Measurements from ENCODE around the gene CBX8.

The CBX8 gene

GRCh38 chr17:79796763-79797491 lies at the start of gene CBX8:
Gene CBX8 (minus strand): TSS chr17:79797077. CDS start chr17:79796998, 79 bp downstream.
- Histone ChIP-seq H3K9me3 (ENCODE audit: insufficient read depth, low read length) (no peaks in the 10 kb centered on the region), H3K4me2 (ENCODE audit: low read length) (peak within 1 kb of the TSS; percentile 95), H3K27me3 (ENCODE audit: low read depth, low read length) (peaks cover 8% of the 10 kb centered on the region; the same call in 1 of the 2 replicates), H3K79me2 (ENCODE audit: low read length) (peaks cover 21% of the 10 kb centered on the region), H2AFZ (ENCODE audit: low read depth, low read length) (no peak within 1 kb of the TSS), H3K27ac (ENCODE audit: low read length) (peak within 1 kb of the TSS; percentile 66), H3K4me3 (ENCODE audit: low read length) (peak within 1 kb of the TSS; percentile 83), H3K36me3 (replicated peaks; ENCODE audit: low read depth, low read length) (peaks cover 23% of the 10 kb centered on the region), H3K4me1 (ENCODE audit: low read length) (peaks cover 21% of the 10 kb centered on the region; the same call in 1 of the 2 replicates), H4K20me1 (ENCODE audit: insufficient read depth, low read length) (peaks cover 6% of the 10 kb centered on the region; the same call in 1 of the 2 replicates), H3K9ac (ENCODE audit: low read length) (peak within 1 kb of the TSS; percentile 74)
- TF ChIP-seq CTCF (IDR thresholded peaks at IDR 0.05; ENCODE audit: low read depth, low read length): no peak
- no peak for TF ChIP-seq EZH2phosphoT487 (IDR thresholded peaks at IDR 0.05; ENCODE audit: low read depth)

GRCh38 chr17:79845601-79845949 lies 48.7 kb upstream of the CBX8 start:
- Histone ChIP-seq H2AFZ (ENCODE audit: low read depth, low read length) (peak overlapping the region; percentile 89), H3K4me1 (ENCODE audit: low read length) (peaks cover 16% of the 10 kb centered on the region), H3K27me3 (ENCODE audit: low read depth, low read length) (no peaks in the 10 kb centered on the region), H3K9me3 (ENCODE audit: insufficient read depth, low read length) (no peaks in the 10 kb centered on the region), H3K4me2 (ENCODE audit: low read length) (peak overlapping the region; percentile 93), H3K4me3 (ENCODE audit: low read length) (peak overlapping the region; percentile 73), H3K36me3 (replicated peaks; ENCODE audit: low read depth, low read length) (no peaks in the 10 kb centered on the region), H3K9ac (ENCODE audit: low read length) (peak overlapping the region; percentile 67), H3K27ac (ENCODE audit: low read length) (peak overlapping the region; percentile 38; the same call in 1 of the 2 replicates), H3K79me2 (ENCODE audit: low read length) (no peaks in the 10 kb centered on the region), H4K20me1 (ENCODE audit: insufficient read depth, low read length) (no peaks in the 10 kb centered on the region)
- TF ChIP-seq CTCF (IDR thresholded peaks at IDR 0.05; ENCODE audit: low read depth, low read length): no peak
- no peak for TF ChIP-seq EZH2phosphoT487 (IDR thresholded peaks at IDR 0.05; ENCODE audit: low read depth)

DNA sequence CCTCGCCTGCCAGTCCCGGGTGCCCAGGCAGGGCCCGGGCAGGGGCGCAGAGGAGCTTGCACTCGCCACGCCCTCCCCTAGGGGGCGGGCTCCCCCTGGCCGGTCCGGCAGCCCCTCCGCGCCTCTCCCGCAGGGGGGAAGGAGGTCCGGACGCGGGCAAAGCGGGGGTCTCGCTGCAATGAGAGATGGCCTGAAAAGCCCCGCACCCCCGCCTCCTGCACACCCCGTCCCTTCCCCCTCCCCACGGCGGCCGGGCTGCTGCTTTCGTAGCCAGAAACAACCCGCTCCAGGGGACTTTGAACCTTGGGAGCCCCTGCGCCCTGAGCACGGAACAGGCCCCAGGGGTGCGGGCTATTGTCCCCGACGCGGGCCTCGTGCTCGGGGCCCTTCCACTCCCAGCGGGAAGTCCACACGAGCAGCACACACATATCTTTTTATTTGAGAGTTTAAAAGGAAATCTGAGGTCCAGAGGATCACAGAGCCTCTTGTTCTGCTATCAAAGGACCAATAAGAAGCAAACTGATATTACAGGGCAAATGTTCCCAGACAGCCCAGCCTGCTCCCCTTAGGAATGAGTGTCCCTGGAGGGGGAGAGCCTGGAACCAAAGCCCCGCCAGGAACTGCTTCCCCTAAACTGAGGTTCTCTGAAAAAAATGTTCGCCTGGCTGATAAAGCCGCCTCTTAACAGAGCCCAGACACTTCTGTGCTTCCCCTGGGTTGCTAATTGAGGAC lies 48.2 kb upstream of the CBX8 start:
- H3K4me3 ChIP-seq (ENCODE audit: low read length): peak overlapping the region; percentile 73
- peak overlapping the region; percentile 67 for H3K9ac ChIP-seq (ENCODE audit: low read length)
- TF ChIP-seq CTCF (IDR thresholded peaks at IDR 0.05; ENCODE audit: low read depth, low read length) (peak; percentile 62), EZH2phosphoT487 (IDR thresholded peaks at IDR 0.05; ENCODE audit: low read depth) (no peak)
- H4K20me1 ChIP-seq (ENCODE audit: insufficient read depth, low read length): no peaks in the 10 kb centered on the region
- H3K4me1 ChIP-seq (ENCODE audit: low read length): peaks cover 17% of the 10 kb centered on the region
- peak overlapping the region; percentile 89 for H2AFZ ChIP-seq (ENCODE audit: low read depth, low read length)
- H3K27ac ChIP-seq (ENCODE audit: low read length): peak overlapping the region; percentile 38
- no peaks in the 10 kb centered on the region for H3K9me3 ChIP-seq (ENCODE audit: insufficient read depth, low read length)
- H3K36me3 ChIP-seq (replicated peaks; ENCODE audit: low read depth, low read length): no peaks in the 10 kb centered on the region
- peak overlapping the region; percentile 93 for H3K4me2 ChIP-seq (ENCODE audit: low read length)
- no peaks in the 10 kb centered on the region for H3K79me2 ChIP-seq (ENCODE audit: low read length)
- H3K27me3 ChIP-seq (ENCODE audit: low read depth, low read length): no peaks in the 10 kb centered on the region

Data from OCI-LY3 (cell line).